Nephron progenitor cell (in vitro differentiated cells): ENCODE results near the gene TCEAL6.
"Not testable (repeated sequence)": the region's sequence is repeated elsewhere in the genome, so short reads cannot be mapped to it uniquely, and the experiment has no call there.

ENCODE experiments used
- DNase-seq: peaks from one replicate; pipeline ENCODE4 v3.0.0; 2021
- H3K27ac Mint-ChIP-seq: 2 replicates; pipeline ENCODE4 v1.8.0; 2021; ENCODE audit warnings: mild to moderate bottlenecking, moderate library complexity, mixed read lengths
- H3K27me3 Mint-ChIP-seq: 2 replicates; pipeline ENCODE4 v1.8.0; 2021; ENCODE audit warnings: mild to moderate bottlenecking, low read depth, mixed read lengths; ENCODE audit not compliant: poor library complexity
- H3K36me3 Mint-ChIP-seq: 2 replicates; pipeline ENCODE4 v1.8.0; 2021; ENCODE audit warnings: low read depth, mixed read lengths
- H3K4me1 Mint-ChIP-seq: 2 replicates; pipeline ENCODE4 v1.8.0; 2021; ENCODE audit warnings: mixed read lengths
- H3K4me3 Mint-ChIP-seq: 2 replicates; pipeline ENCODE4 v1.8.0; 2021; ENCODE audit warnings: mild to moderate bottlenecking, moderate library complexity, mixed read lengths
- H3K9me3 Mint-ChIP-seq: 2 replicates; pipeline ENCODE4 v1.8.0; 2021; ENCODE audit warnings: mild to moderate bottlenecking, moderate library complexity, mixed read lengths
- TF ChIP-seq, protein P1 (sequence below): fragments of 200-600 bp; sonication (generic); IDR thresholded peaks from 2 replicates; pipeline ENCODE4 v1.5.0; 2021; ENCODE audit warnings: antibody characterized with exemption

Gene TCEAL6

DNA sequence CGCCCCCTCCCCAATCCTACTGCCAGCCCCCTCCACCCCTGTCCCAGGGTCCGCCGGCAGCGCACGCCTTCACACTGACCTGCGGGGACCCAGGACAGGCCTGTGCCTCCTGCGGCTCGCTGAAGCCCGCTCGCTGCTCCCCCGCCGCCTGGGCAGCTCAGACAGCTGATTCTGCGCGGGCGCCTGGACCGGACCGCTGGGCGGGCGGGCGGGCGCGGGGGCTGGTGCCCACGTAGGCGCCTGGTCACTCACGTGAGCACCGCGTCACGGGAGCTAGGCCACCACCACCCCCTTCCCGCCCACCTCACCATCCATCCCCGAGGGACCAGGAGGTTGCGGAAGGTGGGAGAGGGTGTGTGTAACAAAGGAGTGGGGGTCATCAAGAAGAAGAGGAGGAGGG is at the start of gene TCEAL6:
TSS of gene TCEAL6 (minus strand) at position 208 of the 400 bp plus-strand sequence.
- H3K27me3 Mint-ChIP-seq, H3K27ac Mint-ChIP-seq: not testable (repeated sequence)
- peaks cover 43% of the 10 kb centered on the region for H3K9me3 Mint-ChIP-seq

DNA sequence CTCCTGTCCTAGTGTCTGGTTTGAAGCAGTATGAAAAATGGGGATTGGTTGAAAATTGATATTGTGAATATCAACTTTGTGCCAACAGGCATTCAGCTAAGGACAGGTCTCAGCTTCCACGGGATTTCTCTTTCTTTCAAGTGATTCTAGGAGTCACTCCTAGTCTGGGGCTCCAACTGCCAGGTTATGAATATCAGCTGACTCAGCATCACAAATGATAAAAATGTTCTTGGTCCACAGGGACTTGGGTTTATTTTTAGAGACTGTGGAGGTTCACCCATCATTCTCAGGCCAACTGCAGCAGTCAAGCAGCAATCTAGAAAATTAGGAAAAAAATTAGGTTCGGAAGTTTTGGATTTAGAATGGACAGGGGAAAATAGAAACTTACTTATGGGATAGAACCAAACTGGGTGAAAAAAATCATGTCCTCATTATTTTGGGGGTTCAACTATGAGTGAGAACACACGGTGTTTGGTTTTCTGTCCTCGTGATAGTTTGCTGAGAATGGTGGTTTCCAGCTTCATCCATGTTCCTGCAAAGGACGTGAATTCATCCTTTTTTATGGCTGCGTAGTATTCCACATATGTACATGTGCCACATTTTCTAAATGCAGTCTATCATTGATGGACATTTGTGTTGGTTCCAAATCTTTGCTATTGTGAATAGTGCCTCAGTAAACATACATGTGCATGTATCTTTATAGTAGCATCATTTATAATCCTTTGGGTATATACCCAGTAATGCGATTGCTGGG is 43.9 kb upstream of the TCEAL6 start:
- Mint-ChIP-seq H3K27ac (no peak overlapping the region), H3K4me1 (no peaks in the 10 kb centered on the region), H3K4me3 (no peak overlapping the region), H3K27me3 (peaks cover 6% of the 10 kb centered on the region), H3K9me3 (peaks cover 82% of the 10 kb centered on the region), H3K36me3 (no peaks in the 10 kb centered on the region)
- TF ChIP-seq, protein P1, sequence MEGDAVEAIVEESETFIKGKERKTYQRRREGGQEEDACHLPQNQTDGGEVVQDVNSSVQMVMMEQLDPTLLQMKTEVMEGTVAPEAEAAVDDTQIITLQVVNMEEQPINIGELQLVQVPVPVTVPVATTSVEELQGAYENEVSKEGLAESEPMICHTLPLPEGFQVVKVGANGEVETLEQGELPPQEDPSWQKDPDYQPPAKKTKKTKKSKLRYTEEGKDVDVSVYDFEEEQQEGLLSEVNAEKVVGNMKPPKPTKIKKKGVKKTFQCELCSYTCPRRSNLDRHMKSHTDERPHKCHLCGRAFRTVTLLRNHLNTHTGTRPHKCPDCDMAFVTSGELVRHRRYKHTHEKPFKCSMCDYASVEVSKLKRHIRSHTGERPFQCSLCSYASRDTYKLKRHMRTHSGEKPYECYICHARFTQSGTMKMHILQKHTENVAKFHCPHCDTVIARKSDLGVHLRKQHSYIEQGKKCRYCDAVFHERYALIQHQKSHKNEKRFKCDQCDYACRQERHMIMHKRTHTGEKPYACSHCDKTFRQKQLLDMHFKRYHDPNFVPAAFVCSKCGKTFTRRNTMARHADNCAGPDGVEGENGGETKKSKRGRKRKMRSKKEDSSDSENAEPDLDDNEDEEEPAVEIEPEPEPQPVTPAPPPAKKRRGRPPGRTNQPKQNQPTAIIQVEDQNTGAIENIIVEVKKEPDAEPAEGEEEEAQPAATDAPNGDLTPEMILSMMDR = no peak
- DNase-seq = no peak

More for the DNA sequence above, at the start of gene TCEAL6:
- DNase-seq, H3K36me3 Mint-ChIP-seq, H3K4me3 Mint-ChIP-seq, H3K4me1 Mint-ChIP-seq: not testable (repeated sequence)

DNA sequence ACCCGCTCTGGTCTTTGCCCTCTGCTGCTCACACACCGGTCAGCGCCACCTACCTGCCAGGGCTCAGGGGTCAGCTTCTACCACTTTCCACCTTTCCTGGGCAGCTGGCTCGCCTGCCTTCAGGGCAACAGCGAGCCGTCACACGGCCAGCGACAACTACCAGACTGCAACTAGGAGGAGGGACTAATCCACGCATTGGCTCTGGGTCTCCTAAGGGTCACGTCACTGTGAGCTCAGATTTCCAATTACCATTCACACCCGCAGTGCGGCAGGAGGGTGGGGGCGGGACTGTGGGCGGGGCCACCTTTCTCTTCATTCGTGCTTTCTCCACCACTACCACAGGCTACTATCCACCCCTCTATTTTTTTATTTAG is 13.5 kb upstream of the TCEAL6 start, which contains the start of gene BEX5:
TSS of gene BEX5 (minus strand) at position 172 of the 374 bp plus-strand sequence. CDS start 1,712 bp downstream, outside the sequence.
- Mint-ChIP-seq H3K4me1 (peaks cover 7% of the 10 kb centered on the region), H3K27me3 (peaks cover 8% of the 10 kb centered on the region), H3K4me3 (peak within 1 kb of the TSS; percentile 94), H3K27ac (no peak within 1 kb of the TSS), H3K9me3 (peaks cover 59% of the 10 kb centered on the region), H3K36me3 (no peaks in the 10 kb centered on the region)
- peak; percentile 65 for DNase-seq
- TF ChIP-seq, protein P1 = no peak

DNA sequence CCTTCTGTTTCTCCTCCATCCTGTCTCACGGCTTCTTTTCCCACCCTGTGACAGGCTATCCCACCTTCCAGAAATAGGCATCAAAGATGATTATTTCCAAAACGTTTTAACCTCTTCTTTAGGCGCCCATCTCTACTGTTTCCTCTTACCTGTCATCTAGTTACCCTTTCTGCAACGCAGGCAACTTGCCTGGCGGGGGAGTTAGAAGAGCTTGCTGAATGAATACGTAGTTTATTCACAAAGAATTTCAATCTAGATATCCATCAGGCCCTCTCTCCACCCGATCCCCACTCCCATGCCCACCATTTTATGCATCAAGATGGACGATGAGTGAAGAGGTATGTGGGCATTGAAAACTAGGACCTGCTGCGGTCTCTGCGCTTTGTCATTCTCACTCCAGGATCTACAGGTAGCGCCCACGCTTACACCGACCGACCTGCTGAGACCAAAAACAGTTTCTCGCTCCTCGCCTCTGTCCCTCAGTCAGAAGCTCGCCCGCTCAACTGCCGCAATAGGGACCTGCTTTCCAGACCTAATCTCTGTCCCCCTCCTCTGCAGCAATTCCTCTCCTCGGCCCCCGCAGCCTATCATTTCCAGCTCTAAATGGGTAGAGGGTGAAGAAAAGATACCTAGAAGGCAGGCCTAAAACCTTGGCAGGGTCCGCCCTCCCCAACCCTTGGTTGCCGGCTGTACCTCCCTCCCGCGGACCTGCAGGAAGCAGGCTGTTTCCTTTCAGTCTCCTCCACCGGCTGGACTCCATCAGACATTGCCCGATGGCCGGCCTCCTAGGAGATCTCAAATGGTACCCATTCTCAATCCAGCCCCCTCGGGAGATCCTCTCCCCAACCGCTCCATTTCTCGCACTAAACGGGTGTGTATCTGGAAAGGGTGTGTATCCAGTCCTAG is 12.9 kb upstream of the TCEAL6 start:
- TF ChIP-seq, protein P1 = no peak
- Mint-ChIP-seq H3K27me3 (peaks cover 8% of the 10 kb centered on the region), H3K36me3 (no peaks in the 10 kb centered on the region), H3K27ac (no peak overlapping the region), H3K9me3 (peaks cover 58% of the 10 kb centered on the region), H3K4me3 (peak overlapping the region; percentile 94), H3K4me1 (peaks cover 7% of the 10 kb centered on the region)
- DNase-seq = no peak

DNA sequence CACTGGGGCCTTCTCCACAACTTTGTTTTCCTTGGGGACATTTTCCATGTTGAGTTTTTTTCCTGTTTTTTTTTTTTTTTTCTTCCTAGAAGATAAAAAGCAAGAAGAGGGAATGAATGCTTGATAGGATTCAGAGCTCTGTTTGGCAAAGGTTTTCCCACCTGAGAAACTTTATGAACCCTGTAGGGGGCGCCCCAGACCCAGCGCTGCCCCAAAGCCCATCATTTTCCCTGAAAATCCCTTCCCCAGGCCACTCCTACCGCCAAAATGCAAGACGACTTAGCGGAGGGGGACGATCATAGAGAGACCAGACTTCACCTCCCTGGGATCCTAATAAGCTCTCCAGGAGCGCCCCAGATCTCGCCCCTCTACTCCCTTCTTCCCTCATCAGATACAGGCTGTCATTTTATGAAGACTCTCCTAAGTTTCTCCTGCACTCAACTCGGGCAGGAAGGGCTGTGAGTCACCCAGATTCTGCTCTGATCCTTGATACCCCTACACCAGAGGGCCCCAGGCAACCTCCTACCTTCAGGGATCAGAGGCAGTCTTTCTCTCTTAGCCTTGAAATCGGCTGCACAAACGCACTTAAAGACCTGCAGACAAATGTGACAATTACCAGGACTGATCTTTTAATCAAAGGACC is 12.1 kb upstream of the TCEAL6 start:
- Mint-ChIP-seq H3K27me3 (peaks cover 8% of the 10 kb centered on the region), H3K9me3 (peaks cover 59% of the 10 kb centered on the region), H3K36me3 (no peaks in the 10 kb centered on the region), H3K4me1 (peaks cover 7% of the 10 kb centered on the region), H3K27ac (no peak overlapping the region), H3K4me3 (peak overlapping the region; percentile 94)
- peak; percentile 48 for DNase-seq
- TF ChIP-seq, protein P1 = peak; percentile 25

DNA sequence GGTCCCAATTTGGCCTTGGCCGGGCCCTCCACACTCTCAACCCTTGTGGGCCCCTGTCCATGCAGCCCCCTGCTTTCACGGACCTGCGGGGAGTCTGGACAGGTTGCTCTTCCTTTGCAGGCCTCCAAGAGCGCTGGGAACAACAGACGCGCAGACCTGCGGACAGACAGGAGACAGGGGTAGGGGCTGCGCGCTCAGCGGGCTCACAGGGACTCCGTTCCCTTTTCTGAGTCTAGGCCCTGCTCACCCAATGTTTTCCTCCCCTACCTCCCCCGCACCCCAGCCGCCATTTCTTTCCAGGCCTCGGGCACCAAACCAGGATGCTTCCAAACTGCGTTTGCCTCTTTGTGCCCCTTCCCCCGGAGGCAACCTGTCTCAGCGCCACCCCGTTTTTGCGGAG is 650 bp downstream of the TCEAL6 start:
- not testable (repeated sequence) for H3K4me1 Mint-ChIP-seq, DNase-seq, H3K27ac Mint-ChIP-seq, H3K4me3 Mint-ChIP-seq, H3K27me3 Mint-ChIP-seq, H3K36me3 Mint-ChIP-seq
- peaks cover 46% of the 10 kb centered on the region for H3K9me3 Mint-ChIP-seq

DNA sequence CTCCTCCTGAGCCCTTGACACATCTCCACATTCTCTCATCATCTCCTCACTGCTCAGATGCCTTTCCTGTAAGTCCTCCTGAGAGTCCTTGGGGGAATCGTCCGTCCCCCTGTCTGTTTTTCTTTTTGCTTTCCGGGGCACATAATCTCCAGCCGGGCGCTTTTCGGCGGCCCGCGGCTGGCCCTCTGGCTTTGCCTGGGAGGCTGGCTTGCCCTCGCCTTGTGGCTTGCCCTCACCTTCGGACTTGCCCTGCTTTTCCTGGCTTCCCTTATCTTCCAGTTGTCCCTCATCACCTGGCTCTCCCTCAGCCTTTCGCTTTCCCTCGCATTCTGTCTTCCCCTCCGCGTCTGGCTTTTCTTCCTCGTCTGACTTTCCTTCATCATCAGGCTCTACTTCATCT is 1.4 kb downstream of the TCEAL6 start:
- DNase-seq, H3K4me1 Mint-ChIP-seq, H3K36me3 Mint-ChIP-seq, H3K27me3 Mint-ChIP-seq, H3K27ac Mint-ChIP-seq, H3K4me3 Mint-ChIP-seq: not testable (repeated sequence)
- H3K9me3 Mint-ChIP-seq = peaks cover 47% of the 10 kb centered on the region
